Measurements from ENCODE around the gene CEP104. TPM values are rescaled to one million over a fixed set of nuclear protein-coding genes. Genes with fewer than 3 reads are reported as not detected.
A peak's percentile ranks its signal among the peaks of the same experiment; 100 is the strongest.

Gene CEP104
- total and polyA plus RNA-seq, 9 of the 15 experiments (the other 6 are each of a cell fraction or from before 2014, with no cell fraction given), result 11.2 to 63.4 (median 42.6) TPM

GRCh38 chr1:3836421-3836820, 20.6 kb downstream of the CEP104 start (continued):
- no peak for TF ChIP-seq NR2C1 (IDR thresholded peaks at IDR 0.05)
- TF ChIP-seq NR2C1 (tag; IDR thresholded peaks at IDR 0.05), result no peak
- no peak for TF ChIP-seq TAF1 (IDR thresholded peaks at IDR 0.05; ENCODE audit: control insufficient read depth, extremely low read depth, insufficient read depth, low read length, severe bottlenecking)

GRCh38 chr1:3834701-3835100, 22.3 kb downstream of the CEP104 start:
- H2AFZ ChIP-seq (ENCODE audit: low read depth, low read length), result no peak overlapping the region
- no peak for ATAC-seq
- no peaks in the 10 kb centered on the region for H4K20me1 ChIP-seq (replicated peaks; ENCODE audit: control insufficient read depth, insufficient read depth, low read length)
- no peak overlapping the region for H3K27ac ChIP-seq (ENCODE audit: extremely low read depth, low read depth, low read length)
- H3K9me3 ChIP-seq (replicated peaks; ENCODE audit: control insufficient read depth, insufficient read depth, low read depth, low read length), result no peaks in the 10 kb centered on the region
- 0 out of 4 replicates have a peak overlapping the region, but pooled peaks of 1 of the 2 experiments have one; percentile 45 for H3K9ac ChIP-seq (ENCODE audit: insufficient read depth in 1 of 2, low read depth in 2 of 2, low read length in 2 of 2)
- in situ Hi-C loops (cut with MboI) (no loop called here), intact Hi-C loops (cut with micrococcal nuclease) (no loop called here)
- H3K27me3 ChIP-seq (ENCODE audit: control insufficient read depth in 2 of 2, insufficient read depth in 2 of 2, low read length in 2 of 2), result no peaks in the 10 kb centered on the region
- CTCF ChIA-PET (ENCODE audit: low intra/inter-chr PET ratio), result no interaction called here
- H3K4me3 ChIP-seq, result no peak overlapping the region
- BruUV-seq (replicated peaks), result no TSS peak
- H3K36me3 ChIP-seq (ENCODE audit: control insufficient read depth, insufficient read depth, low read length), result peaks cover 81% of the 10 kb centered on the region
- TF ChIP-seq MXI1 (IDR thresholded peaks at IDR 0.05; ENCODE audit: low read depth, low read length) (no peak), NFATC3 (IDR thresholded peaks at IDR 0.05) (no peak), PYGO2 (tag; IDR thresholded peaks at IDR 0.05) (no peak), ARID1B (IDR thresholded peaks at IDR 0.05) (no peak), CHCHD3 (CRISPR knock-in tag; IDR thresholded peaks at IDR 0.05) (no peak), ZNF444 (CRISPR knock-in tag; IDR thresholded peaks at IDR 0.05) (no peak)
- POLR2A ChIA-PET, result interaction anchor here (0.8 to 1.6 kb wide), 2 partner anchors 12 to 15 kb away, joined by 3 read pairs; no protein-coding TSS in a partner anchor
- H3K4me2 ChIP-seq (ENCODE audit: insufficient read depth, low read length), result no peak overlapping the region
- DNase-seq (ENCODE audit: extremely low read depth in 1 of 4, low spot score in 3 of 4), result no peak
- WGBS (ENCODE audit: insufficient coverage, low coverage, missing lambda C conversion rate), result 90% methylated on average over 10 of the region's 10 CpGs
- H3K4me1 ChIP-seq (replicated peaks in 1 of 2; ENCODE audit: control insufficient read depth in 2 of 2, insufficient read depth in 2 of 2, low read length in 2 of 2), result peaks cover 0 to 3% of the 10 kb centered on the region in 2 experiments; a peak in 1 of 5 replicates
- H3K79me2 ChIP-seq (ENCODE audit: control insufficient read depth, insufficient read depth, low read length), result no peaks in the 10 kb centered on the region
- H3K9me1 ChIP-seq (ENCODE audit: control insufficient read depth, insufficient read depth, low read length), result no peaks in the 10 kb centered on the region
- FAIRE-seq, result no peak
